ENCODE data around the gene DOCK10. TPM values are rescaled to one million over a fixed set of nuclear protein-coding genes. Genes with fewer than 3 reads are reported as not detected.

The DOCK10 gene
- total RNA-seq, 2 experiments from 2014 or later, result 40.8 to 68.2 TPM

DNA sequence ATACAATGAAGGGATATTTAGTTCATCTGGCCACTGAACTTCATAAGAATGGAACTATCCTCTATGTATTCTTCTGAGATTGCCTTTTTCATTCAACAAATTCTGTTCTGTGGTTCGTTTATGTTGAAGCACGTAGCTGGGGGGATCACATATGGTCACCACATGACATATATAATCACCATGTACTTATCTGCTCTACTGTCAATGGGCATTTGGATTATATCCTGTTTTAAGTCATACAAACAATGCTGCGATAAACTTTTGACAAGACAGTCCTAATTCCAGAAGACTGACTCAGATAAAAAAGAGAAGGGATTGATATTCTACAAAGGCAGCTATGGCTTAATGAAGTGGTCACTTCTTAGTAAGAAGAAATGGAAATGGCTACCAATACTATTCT lies 210.1 kb downstream of the DOCK10 start:
- DNase-seq (ENCODE audit: low spot score), result no peak
- H3K4me2 ChIP-seq (ENCODE audit: low read length), result no peak overlapping the region
- no peaks in the 10 kb centered on the region for H3K9me3 ChIP-seq (ENCODE audit: low read length)
- H3K79me2 ChIP-seq (ENCODE audit: insufficient read depth, low read depth, low read length), result no peaks in the 10 kb centered on the region
- ChIA-PET POLR2A (interaction anchor here (0.7 to 1.8 kb wide), 3 partner anchors 22 to 761 kb away, joined by 3 to 4 read pairs (median 4); no protein-coding TSS in a partner anchor), CTCF (ENCODE audit: unreplicated experiment) (no interaction called here)
- H4K20me1 ChIP-seq (ENCODE audit: insufficient read depth, low read length), result no peaks in the 10 kb centered on the region
- BruUV-seq (replicated peaks), result no TSS peak
- H3K9me2 ChIP-seq (ENCODE audit: insufficient read depth, low read length), result no peaks in the 10 kb centered on the region
- H2AFZ ChIP-seq (ENCODE audit: low read length), result no peak overlapping the region
- no peaks in the 10 kb centered on the region for H3K4me1 ChIP-seq (ENCODE audit: insufficient read depth, low read length, poor library complexity, severe bottlenecking)
- intact Hi-C loops (cut with micrococcal nuclease; ENCODE audit: unreplicated experiment), result no loop called here
- H3K36me3 ChIP-seq (ENCODE audit: insufficient read depth, low read length), result peaks cover 88% of the 10 kb centered on the region
- no peak for TF ChIP-seq EZH2phosphoT487 (IDR thresholded peaks at IDR 0.05; ENCODE audit: borderline replicate concordance, low read depth, low read length)
- TF ChIP-seq, protein P1, sequence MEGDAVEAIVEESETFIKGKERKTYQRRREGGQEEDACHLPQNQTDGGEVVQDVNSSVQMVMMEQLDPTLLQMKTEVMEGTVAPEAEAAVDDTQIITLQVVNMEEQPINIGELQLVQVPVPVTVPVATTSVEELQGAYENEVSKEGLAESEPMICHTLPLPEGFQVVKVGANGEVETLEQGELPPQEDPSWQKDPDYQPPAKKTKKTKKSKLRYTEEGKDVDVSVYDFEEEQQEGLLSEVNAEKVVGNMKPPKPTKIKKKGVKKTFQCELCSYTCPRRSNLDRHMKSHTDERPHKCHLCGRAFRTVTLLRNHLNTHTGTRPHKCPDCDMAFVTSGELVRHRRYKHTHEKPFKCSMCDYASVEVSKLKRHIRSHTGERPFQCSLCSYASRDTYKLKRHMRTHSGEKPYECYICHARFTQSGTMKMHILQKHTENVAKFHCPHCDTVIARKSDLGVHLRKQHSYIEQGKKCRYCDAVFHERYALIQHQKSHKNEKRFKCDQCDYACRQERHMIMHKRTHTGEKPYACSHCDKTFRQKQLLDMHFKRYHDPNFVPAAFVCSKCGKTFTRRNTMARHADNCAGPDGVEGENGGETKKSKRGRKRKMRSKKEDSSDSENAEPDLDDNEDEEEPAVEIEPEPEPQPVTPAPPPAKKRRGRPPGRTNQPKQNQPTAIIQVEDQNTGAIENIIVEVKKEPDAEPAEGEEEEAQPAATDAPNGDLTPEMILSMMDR (conservative IDR thresholded peaks at IDR 0.05; ENCODE audit: low read length), result no peak
- H3K4me3 ChIP-seq (ENCODE audit: low read depth, low read length, poor library complexity, severe bottlenecking), result no peak overlapping the region
- H3K27ac ChIP-seq (ENCODE audit: low read depth, low read length, poor library complexity, severe bottlenecking), result no peak overlapping the region

DNA sequence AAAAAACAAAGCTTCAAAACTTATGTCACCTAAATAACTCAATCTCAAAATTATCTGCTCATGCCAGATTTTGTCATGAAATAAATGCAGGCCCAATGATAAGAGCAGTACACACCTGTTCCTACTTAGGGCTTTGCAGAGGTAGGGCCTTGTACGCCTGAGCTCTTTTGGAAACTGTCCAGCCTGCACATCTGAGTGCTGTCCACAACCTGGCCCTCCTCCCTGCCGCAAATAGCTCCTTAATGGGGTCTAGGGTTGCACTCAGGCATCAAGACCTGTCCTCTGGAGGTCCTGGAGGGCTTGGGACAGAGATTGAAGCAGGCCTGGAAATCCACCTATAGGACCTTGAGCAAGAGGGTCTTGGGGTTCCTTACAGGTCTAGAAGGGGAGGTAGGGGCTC lies 210.7 kb downstream of the DOCK10 start:
- H3K36me3 ChIP-seq (ENCODE audit: insufficient read depth, low read length), result peaks cover 83% of the 10 kb centered on the region
- no peak overlapping the region for H2AFZ ChIP-seq (ENCODE audit: low read length)
- POLR2A ChIA-PET, result interaction anchor here (0.6 to 1.8 kb wide), 4 partner anchors 22 to 762 kb away, joined by 3 to 4 read pairs (median 4); no protein-coding TSS in a partner anchor
- no peaks in the 10 kb centered on the region for H3K9me2 ChIP-seq (ENCODE audit: insufficient read depth, low read length)
- BruUV-seq (replicated peaks), result no TSS peak
- CTCF ChIA-PET (ENCODE audit: unreplicated experiment), result no interaction called here
- no peak overlapping the region for H3K4me2 ChIP-seq (ENCODE audit: low read length)
- H4K20me1 ChIP-seq (ENCODE audit: insufficient read depth, low read length), result no peaks in the 10 kb centered on the region
- no peak for TF ChIP-seq EZH2phosphoT487 (IDR thresholded peaks at IDR 0.05; ENCODE audit: borderline replicate concordance, low read depth, low read length)
- TF ChIP-seq, protein P1 (conservative IDR thresholded peaks at IDR 0.05; ENCODE audit: low read length), result no peak
- no peak for DNase-seq (ENCODE audit: low spot score)
- H3K4me3 ChIP-seq (ENCODE audit: low read depth, low read length, poor library complexity, severe bottlenecking), result no peak overlapping the region
- no peaks in the 10 kb centered on the region for H3K4me1 ChIP-seq (ENCODE audit: insufficient read depth, low read length, poor library complexity, severe bottlenecking)
- no peak overlapping the region for H3K27ac ChIP-seq (ENCODE audit: low read depth, low read length, poor library complexity, severe bottlenecking)
- intact Hi-C loops (cut with micrococcal nuclease; ENCODE audit: unreplicated experiment), result no loop called here
- no peaks in the 10 kb centered on the region for H3K9me3 ChIP-seq (ENCODE audit: low read length)
- no peaks in the 10 kb centered on the region for H3K79me2 ChIP-seq (ENCODE audit: insufficient read depth, low read depth, low read length)

GRCh38 chr2:224820283-224820991 lies 221.8 kb downstream of the DOCK10 start:
- Histone ChIP-seq H3K79me2 (ENCODE audit: insufficient read depth, low read depth, low read length) (no peaks in the 10 kb centered on the region), H4K20me1 (ENCODE audit: insufficient read depth, low read length) (no peaks in the 10 kb centered on the region), H3K36me3 (ENCODE audit: insufficient read depth, low read length) (peaks cover 52% of the 10 kb centered on the region), H3K27ac (ENCODE audit: low read depth, low read length, poor library complexity, severe bottlenecking) (no peak overlapping the region), H3K9me3 (ENCODE audit: low read length) (no peaks in the 10 kb centered on the region), H3K4me1 (ENCODE audit: insufficient read depth, low read length, poor library complexity, severe bottlenecking) (no peaks in the 10 kb centered on the region), H3K4me2 (ENCODE audit: low read length) (no peak overlapping the region), H3K4me3 (ENCODE audit: low read depth, low read length, poor library complexity, severe bottlenecking) (no peak overlapping the region), H2AFZ (ENCODE audit: low read length) (no peak overlapping the region), H3K9me2 (ENCODE audit: insufficient read depth, low read length) (no peaks in the 10 kb centered on the region)
- ChIA-PET POLR2A (interaction anchor here (1.1 kb wide), 2 partner anchors 117 to 579 kb away, joined by 3 to 4 read pairs; no protein-coding TSS in a partner anchor), CTCF (ENCODE audit: unreplicated experiment) (interaction anchor here (0.8 kb wide), 1 partner anchor 32 kb away, joined by 4 read pairs; no protein-coding TSS in a partner anchor)
- DNase-seq (ENCODE audit: low spot score), result no peak
- intact Hi-C loops (cut with micrococcal nuclease; ENCODE audit: unreplicated experiment), result no loop called here
- no TSS peak for BruUV-seq (replicated peaks)
- TF ChIP-seq, protein P1 (conservative IDR thresholded peaks at IDR 0.05; ENCODE audit: low read length), result no peak
- no peak for TF ChIP-seq EZH2phosphoT487 (IDR thresholded peaks at IDR 0.05; ENCODE audit: borderline replicate concordance, low read depth, low read length)
